ENCODE data around the gene CTBS. TPM values are rescaled to one million over a fixed set of nuclear protein-coding genes. Genes with fewer than 3 reads are reported as not detected.

CTBS gene, protein sequence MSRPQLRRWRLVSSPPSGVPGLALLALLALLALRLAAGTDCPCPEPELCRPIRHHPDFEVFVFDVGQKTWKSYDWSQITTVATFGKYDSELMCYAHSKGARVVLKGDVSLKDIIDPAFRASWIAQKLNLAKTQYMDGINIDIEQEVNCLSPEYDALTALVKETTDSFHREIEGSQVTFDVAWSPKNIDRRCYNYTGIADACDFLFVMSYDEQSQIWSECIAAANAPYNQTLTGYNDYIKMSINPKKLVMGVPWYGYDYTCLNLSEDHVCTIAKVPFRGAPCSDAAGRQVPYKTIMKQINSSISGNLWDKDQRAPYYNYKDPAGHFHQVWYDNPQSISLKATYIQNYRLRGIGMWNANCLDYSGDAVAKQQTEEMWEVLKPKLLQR
- total RNA-seq (2012; rRNA removed), result 5.9 and 8.1 TPM in 2 replicates
- polyA plus RNA-seq (2012; rRNA removed), result 9.8 and 12.4 TPM in 2 replicates
- 2.6 and 3.8 TPM in 2 replicates for polyA plus RNA-seq (2012; cell fraction: cytosol; rRNA removed)
- polyA plus RNA-seq (2012; cell fraction: nucleus; rRNA removed; ENCODE audit: low replicate concordance), result 1.3 and 6.1 TPM in 2 replicates
- percentile 73 among the genes with signal in this experiment for Bru-seq, nascent RNA
- BruChase-seq, experiment 1, labeled RNA remaining after a 6-hour chase, result percentile 70 among the genes with signal in this experiment
- BruChase-seq, experiment 2, labeled RNA remaining after a 2-hour chase, result percentile 74 among the genes with signal in this experiment
- long read RNA-seq, full-length matches to known transcripts, result 32 of 55 reads
- long read RNA-seq, partial matches to known transcripts, result 8 of 55 reads
- long read RNA-seq, other reads (novel, unspliced or antisense), result 15 of 55 reads

DNA sequence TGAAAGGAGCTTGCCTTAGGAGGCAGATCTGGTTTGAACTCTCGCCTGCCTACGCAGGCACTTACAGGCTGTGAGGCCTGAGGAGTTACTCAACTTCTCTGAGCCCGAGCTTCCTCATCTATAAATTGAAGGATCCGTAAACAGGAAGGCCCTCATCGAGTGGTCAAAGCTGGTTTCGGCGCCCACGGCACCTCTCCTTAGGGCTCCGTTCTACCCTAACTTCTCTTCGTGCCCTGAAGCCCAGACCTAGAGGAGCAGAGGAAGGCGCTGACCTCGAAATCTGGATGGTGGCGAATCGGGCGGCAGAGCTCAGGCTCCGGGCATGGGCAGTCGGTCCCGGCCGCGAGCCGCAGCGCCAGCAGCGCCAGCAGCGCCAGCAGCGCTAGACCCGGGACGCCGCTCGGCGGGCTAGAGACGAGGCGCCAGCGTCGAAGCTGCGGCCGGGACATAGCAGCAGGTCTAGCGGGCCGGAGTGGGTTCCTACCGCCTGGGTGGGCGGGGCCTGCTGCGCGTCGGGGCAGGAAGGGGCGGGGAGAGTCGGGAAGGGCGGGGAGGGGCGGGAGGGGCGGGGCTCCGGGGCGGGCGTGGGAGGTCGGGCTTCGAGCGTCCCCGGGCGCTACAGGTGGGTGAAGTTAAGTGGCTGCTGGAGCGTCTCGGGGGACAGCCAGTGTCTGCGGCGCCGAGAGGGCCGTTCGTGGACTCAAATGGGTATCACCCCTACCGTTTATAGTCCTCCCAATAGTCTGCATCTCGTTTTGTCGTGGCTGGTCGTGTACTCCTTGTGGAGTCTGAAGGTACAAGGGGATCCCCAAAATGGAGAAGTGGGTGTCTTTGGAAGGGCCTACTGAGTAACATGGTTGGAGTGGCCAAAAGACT, at the start of gene CTBS:
Gene CTBS (minus strand): TSS at position 474 of the 876 bp plus-strand sequence. CDS start 25 bp downstream, at position 449.
- peak within 1 kb of the TSS; percentile 94 for H3K4me3 ChIP-seq (ENCODE audit: insufficient read depth, low read depth, low read length)
- peak; percentile 59; the same call in 1 of the 2 replicates for TF ChIP-seq CHD1 (IDR thresholded peaks at IDR 0.05; ENCODE audit: low read depth, low read length)
- TF ChIP-seq NFE2L2 (IDR thresholded peaks at IDR 0.05; ENCODE audit: low read depth, low read length), result no peak
- TF ChIP-seq RAD21 (IDR thresholded peaks at IDR 0.05; ENCODE audit: low read length), result 0 out of 2 replicates have a peak, but pooled peaks have one; percentile 3
- peak; percentile 81 for TF ChIP-seq CEBPB (IDR thresholded peaks at IDR 0.05; ENCODE audit: low read depth, low read length)
- peak; percentile 85 for TF ChIP-seq POLR2A (IDR thresholded peaks at IDR 0.05; ENCODE audit: low read depth, low read length)
- peak; percentile 69; the same call in 1 of the 2 replicates for TF ChIP-seq MAZ (IDR thresholded peaks at IDR 0.05; ENCODE audit: borderline replicate concordance, low read depth, low read length)
- TF ChIP-seq SMC3 (IDR thresholded peaks at IDR 0.05; ENCODE audit: low read depth, low read length), result no peak
- peaks cover 2% of the 10 kb centered on the region for H3K36me3 ChIP-seq (ENCODE audit: control insufficient read depth, insufficient read depth, low read length)
- H4K20me1 ChIP-seq (ENCODE audit: insufficient read depth, low read length), result no peaks in the 10 kb centered on the region
- peak within 1 kb of the TSS; percentile 42 to 92 for H4K8ac ChIP-seq (ENCODE audit: low read depth in 2 of 2, low read length in 2 of 2)
- peak; percentile 88 for DNase-seq
- H3K9me1 ChIP-seq (ENCODE audit: insufficient read depth, low read length), result peaks cover 3% of the 10 kb centered on the region; the same call in 1 of the 2 replicates
- H2AK5ac ChIP-seq (ENCODE audit: low read depth, low read length), result peak within 1 kb of the TSS; percentile 55; the same call in 1 of the 2 replicates
- peaks cover 26 to 32% of the 10 kb centered on the region in 2 experiments for H3K79me1 ChIP-seq (ENCODE audit: low read depth in 1 of 2, low read length in 2 of 2)
- H3K56ac ChIP-seq (ENCODE audit: extremely low read depth, insufficient read depth, low read length), result peak within 1 kb of the TSS; percentile 82
- TSS peak; percentile 72 for BruUV-seq (replicated peaks)
- intact Hi-C loops (cut with micrococcal nuclease), result loop anchor here (1.0 to 5.0 kb wide), 3 partner anchors 46 to 178 kb away; partner anchors contain the start of genes GNG5 and SPATA1
- H3K27ac ChIP-seq (ENCODE audit: insufficient read depth, low read length), result peak within 1 kb of the TSS; percentile 97
- peak within 1 kb of the TSS; percentile 97 for H4K5ac ChIP-seq (ENCODE audit: low read depth, low read length)
- H2BK15ac ChIP-seq (ENCODE audit: low read depth, low read length), result peak within 1 kb of the TSS; percentile 66; the same call in 1 of the 3 replicates
- dilution Hi-C loops (cut with HindIII; ENCODE audit: low sequenced_read_pairs, unreplicated experiment), result no loop called here
- peak within 1 kb of the TSS; percentile 75 for H2AK9ac ChIP-seq (replicated peaks; ENCODE audit: low read depth, low read length, poor library complexity)
- peak within 1 kb of the TSS; percentile 79 for H3K14ac ChIP-seq (replicated peaks; ENCODE audit: low read depth, low read length)
- peak; percentile 98 for ATAC-seq (ENCODE audit: low read depth)
- H2BK20ac ChIP-seq (ENCODE audit: low read depth, low read length), result peak within 1 kb of the TSS; percentile 12
- H3K18ac ChIP-seq (ENCODE audit: low read depth, low read length), result peak within 1 kb of the TSS; percentile 98
- peak within 1 kb of the TSS; percentile 97 for H3K9ac ChIP-seq (ENCODE audit: low read depth, low read length)
- no peaks in the 10 kb centered on the region for H3K27me3 ChIP-seq (ENCODE audit: control insufficient read depth, insufficient read depth, low read length)
- H2BK5ac ChIP-seq (ENCODE audit: low read depth, low read length, poor library complexity, severe bottlenecking), result peak within 1 kb of the TSS; percentile 92
- POLR2A ChIA-PET (ENCODE audit: unreplicated experiment), result interaction anchor here (0.6 to 1.4 kb wide), 3 partner anchors 11 to 628 kb away, joined by 5 read pairs; partner anchors contain the start of genes GNG5 and SPATA1
- peak within 1 kb of the TSS; percentile 96 for H2AFZ ChIP-seq (replicated peaks; ENCODE audit: low read length, poor library complexity)
- no peaks in the 10 kb centered on the region for H3K9me3 ChIP-seq (ENCODE audit: control insufficient read depth, insufficient read depth, low read length)
- peak within 1 kb of the TSS; percentile 96 for H3K23ac ChIP-seq (ENCODE audit: low read depth, low read length)
- CTCF ChIA-PET, result interaction anchor here (1.3 kb wide), 1 partner anchor 15 kb away, joined by 3 read pairs; no protein-coding TSS in a partner anchor
- H3K4me2 ChIP-seq (ENCODE audit: low read depth, low read length), result peak within 1 kb of the TSS; percentile 98
- H3K4ac ChIP-seq (ENCODE audit: low read depth, low read length), result peak within 1 kb of the TSS; percentile 89
- H2BK120ac ChIP-seq (ENCODE audit: low read depth, low read length), result peak within 1 kb of the TSS; percentile 57
- peak within 1 kb of the TSS; percentile 91 for H4K91ac ChIP-seq (ENCODE audit: insufficient read depth, low read depth, low read length)
- in situ Hi-C loops (cut with MboI; ENCODE audit: low sequenced_read_pairs), result no loop called here
- H3K4me1 ChIP-seq (ENCODE audit: control insufficient read depth, insufficient read depth, low read length), result peaks cover 2% of the 10 kb centered on the region; the same call in 1 of the 2 replicates
- 0% methylated on average over 18 of the region's 67 CpGs; no CpG with 5 or more reads in 1 of the 2 experiments for WGBS, 2 experiments (ENCODE audit: extremely low coverage in 2 of 2, insufficient read length in 1 of 2)
